ENCODE results near the gene FAF1.

The FAF1 gene

DNA sequence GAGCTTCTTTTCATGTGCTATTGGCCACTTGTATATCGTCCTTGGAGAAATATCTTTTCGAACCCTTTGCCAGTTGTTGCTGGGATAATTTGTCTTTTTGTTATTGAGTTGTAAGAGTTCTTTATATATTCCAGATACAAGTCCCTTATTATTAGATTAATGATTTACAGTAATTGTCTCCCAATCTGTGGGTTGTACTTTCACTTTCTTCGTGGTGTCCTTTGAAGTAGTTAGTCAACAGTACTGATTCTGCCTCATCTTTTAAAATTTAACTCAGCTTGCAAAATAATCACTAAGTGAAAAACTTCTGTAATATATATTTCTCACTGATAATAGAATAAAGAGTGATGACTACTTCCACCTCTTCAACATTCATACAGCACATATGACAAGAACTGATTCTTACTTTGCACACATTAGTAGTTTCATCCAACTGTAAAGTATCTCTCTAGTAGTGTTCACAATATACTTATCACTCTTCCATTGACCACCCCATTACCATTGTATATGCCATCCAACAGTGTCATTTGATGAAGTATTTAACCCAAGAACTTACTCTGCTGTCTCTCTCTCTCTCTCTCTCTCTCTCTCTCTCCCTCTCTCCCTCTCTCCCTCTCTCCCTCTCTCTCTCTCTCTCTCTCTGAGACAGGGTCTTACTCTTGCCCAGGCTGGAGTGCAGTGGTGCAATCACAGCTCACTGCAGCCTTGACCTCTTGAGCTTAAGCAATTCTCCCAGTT lies 432.6 kb downstream of the FAF1 start:
- DNase-seq = no peak

DNA sequence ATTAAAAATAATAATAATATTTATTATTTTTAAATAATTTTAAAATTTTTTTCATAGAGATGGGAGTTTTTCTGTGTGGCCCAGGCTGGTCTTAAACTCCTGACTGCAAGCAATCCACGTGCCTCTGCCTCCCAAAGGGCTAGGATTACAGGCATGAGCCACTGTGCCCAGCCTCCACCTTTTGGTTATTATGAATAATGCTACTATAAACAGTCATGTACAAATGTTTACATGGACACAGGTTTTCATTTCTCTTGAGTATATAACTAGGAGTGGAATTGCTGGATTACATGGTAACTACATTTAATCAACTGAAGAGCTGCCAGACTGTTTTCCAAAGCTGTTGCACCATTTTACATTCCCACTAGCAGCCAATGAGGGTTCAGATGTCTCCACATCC lies 433.6 kb downstream of the FAF1 start:
- no peak for DNase-seq

DNA sequence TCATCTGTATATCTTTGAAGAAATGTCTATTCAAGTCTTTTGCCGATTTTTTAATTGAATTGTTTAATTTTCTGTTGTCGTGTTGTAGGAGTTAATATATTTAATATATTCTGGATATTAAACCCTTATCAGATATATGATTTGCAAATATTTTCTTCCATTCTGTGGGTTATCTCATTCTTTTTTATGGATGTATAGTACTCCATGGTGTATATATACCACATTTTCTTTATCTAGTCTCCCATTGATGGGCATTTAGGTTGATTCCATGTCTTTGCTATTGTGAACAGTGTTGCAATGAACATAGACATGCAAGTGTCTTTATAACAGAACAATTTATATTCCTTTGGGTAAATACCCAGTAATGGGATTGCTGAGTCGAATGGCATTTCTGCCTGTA lies 436.5 kb downstream of the FAF1 start:
- DNase-seq = no peak

DNA sequence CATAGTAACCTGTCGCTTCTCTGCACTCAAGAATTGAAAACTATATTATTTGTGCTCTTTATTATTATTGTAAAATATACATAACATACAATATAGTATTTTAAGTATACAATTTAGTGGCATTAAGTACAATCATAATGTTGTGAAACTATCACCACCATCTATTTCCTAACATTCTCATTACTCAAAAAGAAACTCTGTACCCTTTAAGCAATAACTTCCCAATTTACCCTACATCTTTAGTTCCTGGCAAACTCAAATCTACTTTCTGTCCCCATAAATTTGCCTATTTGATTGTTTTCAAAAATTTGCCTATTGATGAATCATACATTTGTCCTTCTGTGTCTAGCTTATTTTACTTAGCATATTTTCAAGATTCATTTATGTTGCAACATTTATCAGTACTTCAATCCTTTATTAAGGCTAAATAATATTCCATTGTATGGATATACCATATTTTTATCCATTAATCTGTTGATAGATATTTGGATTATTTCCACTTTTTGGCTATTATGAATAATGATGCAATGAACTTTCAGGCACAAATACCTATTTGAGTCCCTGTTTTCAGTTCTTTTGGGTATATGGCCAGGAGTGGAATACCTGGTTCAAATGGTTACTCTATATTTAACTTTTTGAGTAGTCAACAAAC lies 437.2 kb downstream of the FAF1 start:
- no peak for DNase-seq

DNA sequence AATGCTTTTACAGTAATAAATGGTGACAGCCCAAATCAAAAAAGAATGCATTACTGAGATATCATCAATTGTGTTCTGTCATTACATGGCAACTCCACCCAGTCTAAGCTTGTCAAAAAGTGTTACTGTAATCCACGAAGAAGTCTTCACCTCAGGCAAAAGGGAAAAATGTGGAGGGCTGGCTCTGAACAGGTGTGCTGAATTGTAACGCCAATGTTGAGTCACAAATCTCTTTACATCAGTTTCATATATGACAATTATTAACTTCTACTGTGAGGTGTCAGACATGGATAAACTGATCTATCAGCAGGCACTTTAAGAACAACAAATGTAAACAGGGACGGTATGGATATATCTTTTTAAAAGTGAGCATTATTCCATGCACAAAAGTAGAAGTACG lies 438.4 kb downstream of the FAF1 start:
- no peak for DNase-seq

DNA sequence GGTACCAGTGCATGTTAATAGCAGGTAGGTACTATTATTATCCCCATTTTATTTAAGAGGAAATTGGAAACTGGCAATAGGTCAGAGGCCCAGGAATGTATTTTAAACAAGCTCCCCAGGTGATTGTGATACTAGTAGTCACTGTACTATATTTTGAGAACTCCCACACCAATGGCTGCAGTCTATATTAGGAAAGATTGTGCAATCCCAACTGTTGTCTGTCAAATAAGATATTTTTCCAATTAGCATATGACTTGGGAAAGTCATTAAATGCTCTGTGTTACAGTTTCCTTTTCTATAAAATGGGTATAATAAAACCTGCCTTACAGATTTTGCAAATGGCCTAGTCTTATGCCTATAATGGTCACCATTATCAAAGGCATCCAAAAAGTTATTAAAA lies 442.6 kb downstream of the FAF1 start:
- DNase-seq = no peak

DNA sequence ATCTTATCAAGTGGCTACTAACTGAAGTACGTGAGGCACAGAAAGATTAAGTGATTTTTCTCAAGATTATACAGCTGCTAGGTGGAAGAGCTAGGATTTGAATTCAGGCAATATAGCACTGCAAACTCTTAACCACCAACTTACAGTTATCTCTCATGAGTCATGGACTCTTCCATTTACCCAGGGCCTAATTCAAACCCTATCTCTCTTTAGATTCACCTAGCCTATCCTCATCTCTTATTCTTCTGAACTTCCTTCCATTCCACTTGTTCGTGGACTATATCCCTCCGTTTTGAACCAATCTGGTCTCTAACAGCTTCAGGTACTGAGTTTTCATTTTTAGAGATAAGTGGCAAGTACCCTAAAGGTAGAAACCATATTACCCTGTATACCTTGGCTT lies 444.0 kb downstream of the FAF1 start:
- no peak for DNase-seq

DNA sequence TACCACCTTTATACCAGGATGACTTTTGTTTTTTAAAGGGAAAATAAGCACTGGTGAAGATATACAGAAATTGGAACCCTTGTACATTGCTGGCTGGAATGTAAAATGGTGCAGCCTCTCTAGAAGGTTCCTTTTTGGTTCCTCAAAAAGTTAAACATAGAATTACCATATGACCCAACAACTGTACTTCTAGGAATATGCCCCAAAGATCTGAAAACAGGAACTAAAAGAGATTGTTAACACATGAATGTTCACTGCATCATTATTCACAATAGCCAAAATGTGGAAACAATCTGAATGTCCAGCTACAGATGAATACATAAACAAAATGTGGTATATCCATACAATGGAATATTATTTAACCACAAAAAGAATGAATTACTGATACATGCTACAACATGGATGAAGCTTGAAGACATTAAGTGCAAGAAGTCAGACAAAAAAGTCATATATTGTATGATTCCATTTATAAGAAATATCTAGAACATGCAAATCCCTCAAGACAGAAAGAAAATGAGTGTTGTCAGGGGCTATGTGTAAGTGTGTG lies 452.0 kb downstream of the FAF1 start:
- no peak for DNase-seq

DNA sequence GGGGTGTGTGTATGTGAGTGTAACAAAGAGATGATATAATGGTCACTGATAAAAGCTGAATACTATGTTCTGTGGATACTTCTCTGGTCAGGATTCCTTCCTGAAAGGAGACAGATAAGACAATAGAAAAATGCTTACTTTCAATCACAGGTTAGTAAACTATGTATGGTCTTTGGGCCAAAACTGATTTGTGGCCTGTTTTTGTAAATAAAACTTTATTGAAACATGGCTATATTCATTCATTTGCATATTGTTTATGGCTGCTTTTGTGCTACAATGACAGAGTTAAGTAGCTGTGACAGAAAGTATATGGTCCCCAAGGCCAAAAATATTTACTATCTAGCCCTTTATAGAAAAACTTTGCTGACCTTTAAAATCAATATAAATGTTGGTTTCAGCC lies 454.6 kb downstream of the FAF1 start:
- no peak for DNase-seq

DNA sequence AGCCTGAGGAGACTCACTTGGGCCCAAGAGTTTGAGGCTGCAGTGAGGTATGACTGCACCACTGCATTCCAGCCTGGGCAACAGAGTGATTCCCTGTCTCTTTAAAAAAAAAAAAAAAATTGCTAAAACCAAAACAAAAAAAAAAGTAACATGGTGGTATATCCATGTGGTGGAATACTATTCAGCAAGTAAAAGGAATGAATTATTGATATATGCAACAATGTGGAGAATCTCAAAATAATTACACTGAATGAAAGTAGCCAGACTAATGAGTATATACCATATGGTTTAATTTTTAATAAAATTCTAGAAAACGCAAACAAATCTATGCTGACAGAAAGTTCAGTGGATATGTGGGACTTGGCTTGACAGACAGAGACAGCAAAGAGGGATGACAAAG lies 456.6 kb downstream of the FAF1 start:
- no peak for DNase-seq

DNA sequence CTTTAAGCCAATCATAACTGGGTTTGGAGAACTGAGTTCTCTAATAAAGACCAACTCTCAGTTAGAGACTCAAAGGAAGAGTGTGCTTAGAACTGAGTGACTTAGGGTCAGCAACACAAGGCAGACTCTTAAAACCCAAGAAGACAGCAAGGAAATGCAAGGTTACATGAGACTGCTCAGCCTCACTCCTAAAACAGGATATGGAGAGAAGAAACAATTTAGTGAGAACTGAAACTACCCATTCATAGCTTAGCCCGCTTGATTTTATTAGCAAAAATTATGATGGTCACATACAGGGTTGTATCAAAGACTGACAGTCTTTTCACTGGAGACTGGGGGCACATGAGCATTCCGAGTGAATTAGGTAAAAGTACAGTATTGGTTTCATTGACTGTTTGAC lies 457.9 kb downstream of the FAF1 start:
- DNase-seq = no peak

DNA sequence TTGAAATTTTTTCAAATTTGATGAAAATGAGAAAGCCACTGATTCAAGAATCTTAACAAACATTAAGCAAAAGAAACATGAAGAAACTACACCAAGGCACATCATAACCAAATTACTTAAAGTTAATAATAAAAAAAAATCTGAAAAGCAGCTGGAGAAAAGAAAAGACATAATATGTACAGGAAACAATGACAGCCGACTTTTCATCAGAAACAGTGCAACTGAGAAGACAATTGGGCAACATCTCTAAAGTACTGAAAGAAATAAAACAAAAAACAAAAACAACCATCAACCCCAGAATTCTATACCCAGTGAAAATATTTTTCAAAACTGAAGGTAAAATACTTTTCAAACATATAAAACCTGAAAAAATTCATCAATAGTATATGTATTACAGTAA lies 463.1 kb downstream of the FAF1 start:
- no peak for DNase-seq

DNA sequence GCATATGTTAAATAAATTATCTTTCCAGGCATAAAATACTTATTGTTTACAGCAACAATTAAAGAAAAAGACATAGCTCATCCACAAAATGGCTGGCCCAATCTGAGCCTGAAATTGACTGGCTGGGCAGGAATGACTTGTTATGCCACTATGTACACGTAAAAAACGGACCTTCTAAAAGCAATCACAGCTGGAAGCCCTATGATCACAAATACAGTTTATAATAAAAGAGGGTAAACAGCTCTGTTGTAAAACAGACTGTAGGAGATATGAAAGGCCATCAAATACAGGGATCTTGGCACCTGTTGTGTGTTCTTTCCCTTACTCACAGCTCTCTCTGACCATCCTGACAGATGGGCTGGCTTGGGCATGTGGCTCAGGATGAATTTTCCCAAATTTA lies 466.4 kb downstream of the FAF1 start:
- DNase-seq = no peak

DNA sequence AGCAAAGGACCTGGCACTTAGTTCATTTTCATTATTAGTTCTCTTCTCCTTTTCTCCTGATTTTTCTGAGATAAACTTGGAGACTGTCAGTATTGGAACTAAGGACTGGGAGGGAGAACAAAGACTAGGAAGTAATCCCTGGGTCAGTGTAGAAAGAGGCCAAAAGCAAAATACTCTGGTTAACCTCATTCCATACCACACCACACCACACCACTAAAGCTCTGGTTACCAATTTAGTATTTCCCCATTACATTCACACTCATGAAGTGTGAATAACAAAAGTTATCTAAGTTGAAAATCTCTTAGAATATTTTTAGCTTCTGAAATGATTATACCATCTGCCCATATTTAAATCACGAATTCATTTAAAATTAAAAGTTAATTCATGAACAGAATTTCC lies 467.9 kb downstream of the FAF1 start:
- no peak for DNase-seq

DNA sequence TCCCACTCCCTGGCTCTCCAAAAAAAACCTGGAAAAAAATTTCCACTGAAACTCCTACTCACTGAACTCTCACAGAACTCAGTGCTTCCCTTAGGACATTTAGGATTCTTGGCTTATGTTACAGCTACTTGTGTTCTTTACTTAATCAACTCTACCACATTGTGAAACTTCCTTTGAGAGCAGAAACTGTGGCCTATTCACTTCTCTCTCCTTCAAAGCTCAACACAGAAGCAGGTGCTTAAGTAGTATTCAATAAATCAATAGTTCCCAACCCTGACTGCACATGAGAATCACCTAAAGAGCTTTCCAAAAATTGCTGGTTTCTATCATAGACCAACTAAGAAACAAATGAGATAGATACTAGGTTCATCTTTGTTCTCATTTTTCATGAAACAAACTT lies 468.9 kb downstream of the FAF1 start:
- no peak for DNase-seq

DNA sequence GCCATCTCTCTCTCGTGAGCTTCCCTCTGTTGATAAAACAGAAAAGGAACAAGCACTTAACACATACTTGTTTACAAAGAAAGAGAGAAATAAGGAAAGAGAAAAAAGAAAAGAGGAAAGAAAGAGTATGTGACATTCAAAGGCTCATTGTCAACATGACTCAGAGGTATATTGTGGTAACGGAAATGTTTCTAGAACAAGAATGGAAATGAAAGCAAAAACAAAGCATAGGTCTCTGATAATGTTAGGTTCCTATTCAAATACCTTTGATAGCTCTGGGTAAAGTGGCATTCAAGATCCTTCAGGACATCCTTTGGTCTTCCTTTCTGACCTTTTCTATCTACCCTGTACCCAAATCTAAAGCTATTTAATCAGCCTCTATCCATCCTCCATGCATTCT lies 469.4 kb downstream of the FAF1 start:
- no peak for DNase-seq

DNA sequence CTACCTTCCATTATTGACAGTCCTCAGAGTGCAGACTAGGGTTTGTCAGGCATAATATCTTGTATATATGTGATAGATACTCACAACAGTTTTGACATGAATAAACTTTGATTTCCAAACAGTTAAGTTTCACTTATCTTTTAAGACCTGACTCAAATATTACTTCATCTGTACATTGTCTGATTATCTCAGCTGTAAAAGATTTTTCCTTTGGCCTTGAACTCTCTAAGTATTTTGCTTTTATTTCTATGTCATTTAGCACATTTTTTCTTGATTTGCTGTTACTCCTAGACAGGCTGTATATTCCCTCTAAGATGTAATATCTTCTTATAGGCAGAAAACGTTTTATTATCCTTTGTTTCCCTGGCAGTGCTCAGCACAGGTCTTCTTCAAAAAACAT lies 471.2 kb downstream of the FAF1 start:
- DNase-seq = no peak

DNA sequence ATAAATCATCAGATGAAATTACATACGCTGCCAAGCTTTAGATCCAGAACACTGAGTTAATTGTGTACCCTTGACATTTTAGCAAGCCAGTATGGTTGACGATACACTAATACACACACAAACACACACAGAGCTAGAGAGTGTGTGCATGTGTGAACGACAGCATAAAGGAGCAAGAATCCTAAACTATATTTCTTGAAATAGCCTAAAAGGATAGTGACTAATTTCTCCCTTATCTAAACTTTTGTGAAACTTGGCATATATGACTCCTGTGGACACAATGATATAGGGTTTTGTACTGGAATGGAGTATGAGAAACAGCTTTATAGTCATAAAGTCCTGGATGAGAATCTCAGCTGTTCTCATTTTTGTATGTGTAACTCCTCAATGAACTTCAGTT lies 471.7 kb downstream of the FAF1 start:
- DNase-seq = no peak

DNA sequence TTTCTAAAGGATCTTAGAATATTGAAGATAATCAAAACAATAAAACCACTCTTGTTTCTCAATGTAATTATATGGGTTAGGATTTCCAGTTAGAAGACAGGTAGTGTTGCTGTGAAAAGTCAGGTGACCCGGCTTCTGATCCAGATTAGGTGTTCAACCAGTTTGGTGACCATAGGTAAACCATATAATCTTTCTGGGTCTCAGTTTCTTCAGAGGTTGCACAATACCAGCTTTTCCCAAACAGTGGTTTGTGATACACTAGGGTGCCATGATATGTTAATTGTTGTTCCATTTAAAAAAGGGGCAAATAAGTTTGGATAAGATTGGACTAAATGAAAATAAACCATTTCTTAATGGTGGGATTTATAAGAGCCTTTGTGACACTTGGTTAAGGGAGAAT lies 472.3 kb downstream of the FAF1 start:
- no peak for DNase-seq

DNA sequence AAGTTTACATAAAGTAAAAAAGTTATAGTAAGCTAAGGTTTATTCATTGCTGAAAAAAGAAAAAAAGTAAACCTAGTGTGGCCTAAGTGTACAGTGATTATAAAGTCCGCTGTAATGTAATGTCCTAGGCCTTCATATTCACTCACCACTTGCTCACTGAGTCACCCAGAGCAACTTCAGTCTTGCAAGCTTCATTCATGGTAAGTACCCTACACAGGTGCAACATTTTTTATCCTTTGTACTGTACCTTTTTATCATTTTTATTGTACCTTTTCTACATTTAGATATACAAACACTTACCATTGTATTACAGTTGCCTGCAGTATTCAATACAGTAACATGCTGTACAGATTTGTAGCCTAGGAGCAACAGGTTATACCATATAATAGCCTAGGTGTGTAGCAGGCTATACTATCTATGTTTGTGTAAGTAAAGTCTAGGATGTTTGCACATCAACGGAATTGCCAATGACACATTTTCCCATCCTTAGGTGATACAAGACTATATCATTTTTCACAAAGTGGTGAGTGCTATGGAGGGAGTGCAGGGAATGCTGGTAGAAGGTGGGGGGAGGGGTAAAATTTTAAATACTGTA lies 478.8 kb downstream of the FAF1 start:
- DNase-seq = no peak

DNA sequence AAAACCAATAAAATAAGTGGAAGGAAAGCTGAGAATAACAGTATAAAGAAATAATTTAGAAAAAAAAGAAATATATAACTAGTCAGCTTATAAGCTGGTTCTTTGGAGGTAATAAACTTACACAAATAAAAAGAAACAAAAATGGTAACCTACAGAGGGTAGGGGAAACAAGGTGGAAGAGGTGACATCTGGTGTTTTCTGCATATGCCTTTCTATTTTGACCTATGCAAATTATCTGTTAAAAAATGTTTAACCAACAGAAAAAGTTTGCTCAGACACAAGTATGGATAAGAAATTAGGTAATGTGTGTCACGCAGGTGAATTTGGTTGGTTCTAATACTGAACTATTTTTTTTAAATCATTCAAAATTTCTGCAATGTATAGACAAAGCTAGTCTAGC lies 483.3 kb downstream of the FAF1 start:
- DNase-seq = no peak

DNA sequence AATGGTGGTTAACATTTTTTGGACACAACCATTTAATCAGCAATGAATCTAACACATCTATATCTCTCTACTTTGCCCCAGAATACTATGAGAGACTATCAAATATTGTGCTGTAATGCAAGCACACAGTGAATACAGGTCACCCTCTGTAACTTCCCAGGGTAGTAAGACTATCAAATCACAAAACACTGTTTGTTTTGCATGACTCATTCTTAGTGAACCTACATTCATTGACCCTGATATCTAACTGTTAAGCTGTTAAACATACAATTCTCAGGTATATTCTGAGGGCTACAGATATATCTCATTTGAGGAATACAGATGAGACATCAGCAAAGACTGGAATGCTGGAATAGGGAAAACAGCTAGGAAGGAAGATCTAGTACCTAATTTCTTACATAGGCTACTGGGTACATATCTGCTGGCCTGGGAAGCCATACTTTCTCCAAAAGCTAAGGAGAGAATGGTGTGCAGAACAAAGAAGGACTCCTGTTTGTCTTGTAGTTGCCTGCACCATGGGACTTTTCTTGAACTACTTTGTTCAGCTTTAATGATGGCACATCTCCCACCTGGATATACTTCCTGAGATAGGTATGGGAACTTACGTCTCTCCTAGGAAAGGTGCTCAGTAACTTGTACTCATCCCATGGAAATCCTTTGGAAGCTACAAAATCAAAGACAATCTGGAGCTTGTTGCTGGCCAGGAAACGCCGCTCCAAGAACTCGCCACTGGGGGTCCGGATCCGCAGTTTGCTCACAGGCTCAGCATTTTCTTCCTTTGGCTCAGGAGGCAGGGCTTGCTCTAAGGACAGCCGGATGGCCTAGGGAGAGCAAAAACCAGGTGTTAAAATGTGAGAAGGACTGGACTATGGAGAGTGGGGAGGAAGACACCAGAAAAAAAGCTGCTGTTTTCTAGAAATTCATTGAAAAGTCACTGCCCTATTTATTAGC lies 484.9 kb downstream of the FAF1 start:
- no peak for DNase-seq

DNA sequence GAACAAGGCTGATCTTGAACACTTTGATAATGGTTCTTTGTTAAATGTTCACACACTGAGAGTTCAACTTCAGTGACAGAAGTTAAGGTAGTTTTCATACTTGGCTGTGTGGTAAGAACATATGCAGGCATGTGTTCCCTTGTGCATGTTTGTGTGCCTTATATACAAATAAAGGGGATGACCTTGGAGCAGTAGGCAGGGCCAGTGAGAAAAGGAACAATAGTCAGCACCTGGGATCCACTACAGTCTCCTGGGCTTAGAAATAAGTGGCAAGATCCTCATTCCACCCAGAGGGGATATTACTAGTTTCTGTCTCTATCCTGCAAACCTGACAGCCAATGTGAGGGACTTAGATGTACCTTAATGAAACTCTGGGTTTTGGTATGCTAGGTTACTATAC lies 486.6 kb downstream of the FAF1 start:
- no peak for DNase-seq
